Body of pancreas (tissue), 4 donors: Measurements from ENCODE around the gene LILRA5.

Source experiments
- POLR2A ChIP-seq, 3 donors: fragments of 450-650 bp; IDR thresholded peaks; one replicate each; pipeline ENCODE4 v1.6.1; 2016; ENCODE audit warnings: antibody characterized with exemption in 3 of 3, mild to moderate bottlenecking in 2 of 3
- TF ChIP-seq, protein P1 (sequence below), 7 experiments: fragments of 450-650 bp in 4 of 7; fragments of 200-600 bp in 3 of 7; sonication (generic) in 3 of 7; IDR thresholded peaks; one replicate each; pipeline ENCODE4 v1.5.1; 2016 to 2019; ENCODE audit warnings: antibody characterized with exemption in 7 of 7

DNA sequence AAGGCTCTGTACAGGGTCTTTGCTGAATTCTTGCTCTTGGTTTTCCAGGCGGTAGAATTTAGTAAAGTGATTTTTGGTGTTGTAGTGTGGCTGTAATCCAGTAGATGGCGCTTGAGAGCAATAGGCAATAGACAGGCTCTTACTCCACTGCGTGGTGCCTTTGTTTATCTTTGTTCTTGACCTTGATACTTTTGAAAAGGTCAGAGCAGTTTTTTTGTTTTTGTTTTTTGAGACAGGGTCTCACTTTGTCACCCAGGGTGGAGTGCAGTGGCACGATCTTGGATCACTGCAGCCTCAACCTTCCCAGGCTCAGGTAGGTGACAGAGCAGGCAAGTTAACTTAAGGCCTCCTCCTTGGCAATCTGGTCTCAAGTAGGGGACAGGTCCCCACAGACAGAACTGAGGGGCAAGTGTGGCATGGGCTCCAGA is 12.2 kb upstream of the LILRA5 start:
- TF ChIP-seq, protein P1, sequence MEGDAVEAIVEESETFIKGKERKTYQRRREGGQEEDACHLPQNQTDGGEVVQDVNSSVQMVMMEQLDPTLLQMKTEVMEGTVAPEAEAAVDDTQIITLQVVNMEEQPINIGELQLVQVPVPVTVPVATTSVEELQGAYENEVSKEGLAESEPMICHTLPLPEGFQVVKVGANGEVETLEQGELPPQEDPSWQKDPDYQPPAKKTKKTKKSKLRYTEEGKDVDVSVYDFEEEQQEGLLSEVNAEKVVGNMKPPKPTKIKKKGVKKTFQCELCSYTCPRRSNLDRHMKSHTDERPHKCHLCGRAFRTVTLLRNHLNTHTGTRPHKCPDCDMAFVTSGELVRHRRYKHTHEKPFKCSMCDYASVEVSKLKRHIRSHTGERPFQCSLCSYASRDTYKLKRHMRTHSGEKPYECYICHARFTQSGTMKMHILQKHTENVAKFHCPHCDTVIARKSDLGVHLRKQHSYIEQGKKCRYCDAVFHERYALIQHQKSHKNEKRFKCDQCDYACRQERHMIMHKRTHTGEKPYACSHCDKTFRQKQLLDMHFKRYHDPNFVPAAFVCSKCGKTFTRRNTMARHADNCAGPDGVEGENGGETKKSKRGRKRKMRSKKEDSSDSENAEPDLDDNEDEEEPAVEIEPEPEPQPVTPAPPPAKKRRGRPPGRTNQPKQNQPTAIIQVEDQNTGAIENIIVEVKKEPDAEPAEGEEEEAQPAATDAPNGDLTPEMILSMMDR (IDR thresholded peaks at IDR 0.05), result peak; percentile 77 to 94 (median 79)
- no peak for TF ChIP-seq POLR2A (IDR thresholded peaks at IDR 0.05)
